ENCODE results near the gene SIAH3. TPM values are rescaled to one million over a fixed set of nuclear protein-coding genes. Genes with fewer than 3 reads are reported as not detected.
A peak's percentile ranks its signal among the peaks of the same experiment; 100 is the strongest.

SIAH3 gene
- total RNA-seq, 1 donor from 2014 or later = not detected

DNA sequence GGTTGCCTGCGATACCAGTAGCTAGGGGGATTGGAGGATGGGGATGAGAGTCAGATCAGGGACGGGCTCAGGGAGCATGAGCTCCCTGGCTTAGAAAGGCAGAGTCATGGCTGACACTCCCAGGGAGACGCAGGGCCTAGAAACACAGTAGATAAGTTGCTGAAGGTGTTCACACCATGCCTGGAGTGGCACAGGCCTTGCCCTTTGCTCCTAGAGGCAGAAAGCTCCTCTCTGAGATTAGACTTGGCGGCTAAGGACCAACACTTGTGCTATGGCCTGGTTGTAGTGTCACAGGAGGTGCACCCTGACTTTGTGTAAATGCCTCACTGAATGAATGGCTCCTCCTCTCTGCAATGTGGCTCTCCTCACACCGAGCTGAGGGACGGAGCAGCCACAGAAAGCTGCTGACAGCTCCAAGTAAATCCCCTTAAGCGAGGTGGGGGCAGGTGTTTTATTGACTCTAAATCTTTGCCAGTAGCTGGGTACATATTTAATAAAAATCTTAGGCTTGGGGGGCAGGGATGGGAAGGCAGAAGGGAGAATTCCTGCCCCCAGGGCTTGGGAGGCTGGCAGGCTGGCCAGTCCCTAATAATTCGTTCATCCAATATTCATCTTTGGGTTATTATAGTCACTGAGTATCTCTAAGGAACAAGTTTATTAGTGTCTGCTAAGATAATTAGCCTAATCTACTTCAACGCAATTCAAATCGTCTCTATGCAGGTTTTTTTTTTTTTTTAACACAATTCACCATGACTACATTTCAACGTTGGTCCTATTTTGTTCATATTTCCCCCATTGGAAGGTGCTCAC lies 54.9 kb downstream of the SIAH3 start:
- Histone ChIP-seq H3K4me3 (ENCODE audit: low read depth, low read length) (no peak overlapping the region), H3K36me3 (ENCODE audit: control insufficient read depth, insufficient read depth, low read length) (no peaks in the 10 kb centered on the region), H3K27me3 (ENCODE audit: control insufficient read depth, insufficient read depth, low read length) (no peaks in the 10 kb centered on the region)
- TF ChIP-seq, protein P1, sequence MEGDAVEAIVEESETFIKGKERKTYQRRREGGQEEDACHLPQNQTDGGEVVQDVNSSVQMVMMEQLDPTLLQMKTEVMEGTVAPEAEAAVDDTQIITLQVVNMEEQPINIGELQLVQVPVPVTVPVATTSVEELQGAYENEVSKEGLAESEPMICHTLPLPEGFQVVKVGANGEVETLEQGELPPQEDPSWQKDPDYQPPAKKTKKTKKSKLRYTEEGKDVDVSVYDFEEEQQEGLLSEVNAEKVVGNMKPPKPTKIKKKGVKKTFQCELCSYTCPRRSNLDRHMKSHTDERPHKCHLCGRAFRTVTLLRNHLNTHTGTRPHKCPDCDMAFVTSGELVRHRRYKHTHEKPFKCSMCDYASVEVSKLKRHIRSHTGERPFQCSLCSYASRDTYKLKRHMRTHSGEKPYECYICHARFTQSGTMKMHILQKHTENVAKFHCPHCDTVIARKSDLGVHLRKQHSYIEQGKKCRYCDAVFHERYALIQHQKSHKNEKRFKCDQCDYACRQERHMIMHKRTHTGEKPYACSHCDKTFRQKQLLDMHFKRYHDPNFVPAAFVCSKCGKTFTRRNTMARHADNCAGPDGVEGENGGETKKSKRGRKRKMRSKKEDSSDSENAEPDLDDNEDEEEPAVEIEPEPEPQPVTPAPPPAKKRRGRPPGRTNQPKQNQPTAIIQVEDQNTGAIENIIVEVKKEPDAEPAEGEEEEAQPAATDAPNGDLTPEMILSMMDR (IDR thresholded peaks at IDR 0.05; ENCODE audit: insufficient read depth, low read length, severe bottlenecking) = no peak
- no peak for DNase-seq (ENCODE audit: low read depth)
- peak; percentile 28 for FAIRE-seq

DNA sequence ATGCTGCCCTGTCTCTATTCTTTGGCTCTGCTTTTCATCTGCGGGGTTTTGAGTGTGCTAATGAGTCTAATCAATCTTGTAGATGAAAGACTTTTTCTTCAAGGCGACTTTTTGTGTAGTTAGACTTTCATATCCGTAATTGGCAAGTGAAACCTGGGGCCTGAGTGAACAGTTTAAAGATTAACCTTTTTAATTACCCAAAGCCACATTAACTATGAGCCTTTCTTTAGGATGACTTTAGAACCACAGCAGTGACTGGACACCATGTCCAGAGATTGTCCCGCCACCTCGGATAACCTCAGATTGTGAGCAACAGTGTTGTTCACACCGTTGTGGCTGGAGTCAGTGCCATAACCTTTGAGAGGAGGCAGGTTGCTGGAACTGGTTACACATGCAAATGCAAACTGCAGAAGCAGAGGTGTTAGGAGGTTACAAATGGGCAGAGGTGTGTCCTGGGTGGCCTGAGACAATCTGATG lies 58.7 kb downstream of the SIAH3 start:
- DNase-seq (ENCODE audit: low read depth) (no peak), FAIRE-seq (no peak)
- Histone ChIP-seq H3K36me3 (ENCODE audit: control insufficient read depth, insufficient read depth, low read length) (no peaks in the 10 kb centered on the region), H3K27me3 (ENCODE audit: control insufficient read depth, insufficient read depth, low read length) (peaks cover 5% of the 10 kb centered on the region), H3K4me3 (ENCODE audit: low read depth, low read length) (no peak overlapping the region)
- TF ChIP-seq, protein P1 (IDR thresholded peaks at IDR 0.05; ENCODE audit: insufficient read depth, low read length, severe bottlenecking) = no peak

DNA sequence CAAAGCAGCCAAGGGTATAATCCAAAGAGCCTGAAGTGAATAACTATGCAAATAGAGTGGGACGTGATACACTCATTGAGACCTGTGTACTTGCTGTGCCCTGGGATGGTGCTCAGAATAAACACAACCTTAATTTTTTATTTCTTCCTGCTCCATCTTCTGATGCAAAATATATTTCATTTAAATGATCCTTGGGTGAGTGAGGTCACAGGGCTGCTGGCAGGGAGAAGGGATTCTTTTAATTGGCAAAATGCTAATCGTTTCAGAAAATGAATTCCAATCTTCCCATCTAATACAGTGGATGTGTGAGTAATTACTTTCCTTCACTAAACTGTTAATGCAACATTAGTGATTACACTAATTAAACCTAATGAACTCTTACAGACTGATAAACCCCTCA lies 63.5 kb downstream of the SIAH3 start:
- DNase-seq (ENCODE audit: low read depth) (no peak), FAIRE-seq (no peak)
- TF ChIP-seq, protein P1 (IDR thresholded peaks at IDR 0.05; ENCODE audit: insufficient read depth, low read length, severe bottlenecking) = no peak
- H3K27me3 ChIP-seq (ENCODE audit: control insufficient read depth, insufficient read depth, low read length) = peaks cover 8% of the 10 kb centered on the region
- no peaks in the 10 kb centered on the region for H3K36me3 ChIP-seq (ENCODE audit: control insufficient read depth, insufficient read depth, low read length)
- H3K4me3 ChIP-seq (ENCODE audit: low read depth, low read length) = no peak overlapping the region

DNA sequence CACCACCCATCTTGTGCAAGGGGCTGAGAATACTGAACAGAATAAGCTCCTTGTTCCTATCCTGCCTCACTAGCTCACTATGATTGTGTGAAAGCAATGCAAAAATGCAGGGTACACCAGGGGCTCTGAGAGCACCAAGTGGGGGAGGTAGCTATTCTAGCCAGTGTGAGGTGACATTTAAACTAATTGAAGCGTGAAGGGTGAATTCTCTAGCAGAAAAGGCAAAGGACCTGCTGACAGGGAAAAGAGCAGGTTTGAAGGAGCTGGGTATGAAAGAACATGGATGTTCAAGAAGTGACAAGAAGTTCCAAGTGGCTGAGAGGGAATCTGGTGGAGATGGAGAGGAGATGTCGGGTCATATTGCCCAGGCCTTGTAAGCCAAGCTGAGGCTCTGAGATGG lies 64.2 kb downstream of the SIAH3 start:
- H3K4me3 ChIP-seq (ENCODE audit: low read depth, low read length) = no peak overlapping the region
- FAIRE-seq (peak; percentile 13), DNase-seq (ENCODE audit: low read depth) (no peak)
- H3K27me3 ChIP-seq (ENCODE audit: control insufficient read depth, insufficient read depth, low read length) = peaks cover 8% of the 10 kb centered on the region
- no peaks in the 10 kb centered on the region for H3K36me3 ChIP-seq (ENCODE audit: control insufficient read depth, insufficient read depth, low read length)
- TF ChIP-seq, protein P1 (IDR thresholded peaks at IDR 0.05; ENCODE audit: insufficient read depth, low read length, severe bottlenecking) = no peak

DNA sequence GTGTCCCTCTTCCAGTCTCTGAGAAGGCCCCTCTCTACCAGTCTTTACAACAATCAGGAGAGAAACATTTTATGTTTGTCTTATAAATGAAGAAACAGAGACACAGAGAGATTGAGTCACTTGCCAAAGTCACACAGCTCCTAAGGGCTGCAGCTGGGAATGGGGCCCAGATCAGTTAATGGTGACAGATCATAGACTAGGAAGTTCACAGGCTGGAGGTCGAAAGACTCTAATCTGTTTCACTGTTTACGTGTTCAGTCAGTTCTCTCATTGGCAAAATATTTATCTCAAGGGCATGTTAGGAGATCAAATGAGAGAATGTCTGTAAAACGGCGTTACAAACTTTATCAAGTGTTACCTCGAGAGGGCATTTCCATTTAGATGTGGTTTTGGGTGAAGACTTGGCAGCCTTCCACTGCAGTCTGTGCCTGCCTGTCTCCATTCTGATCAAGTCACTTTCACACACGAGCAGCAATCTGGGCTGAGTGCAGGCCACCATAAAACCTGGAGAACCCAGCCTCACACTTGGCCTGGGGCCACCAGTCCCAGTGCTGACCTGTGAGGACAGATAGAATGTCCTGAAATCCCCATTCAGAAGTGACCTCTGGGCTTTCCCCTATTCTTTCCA lies 65.1 kb downstream of the SIAH3 start:
- no peak for DNase-seq (ENCODE audit: low read depth)
- Histone ChIP-seq H3K36me3 (ENCODE audit: control insufficient read depth, insufficient read depth, low read length) (no peaks in the 10 kb centered on the region), H3K4me3 (ENCODE audit: low read depth, low read length) (no peak overlapping the region), H3K27me3 (ENCODE audit: control insufficient read depth, insufficient read depth, low read length) (peaks cover 8% of the 10 kb centered on the region)
- FAIRE-seq = peak; percentile 89
- TF ChIP-seq, protein P1 (IDR thresholded peaks at IDR 0.05; ENCODE audit: insufficient read depth, low read length, severe bottlenecking) = no peak
